ENCODE data around the gene STPG1.

The STPG1 gene

DNA sequence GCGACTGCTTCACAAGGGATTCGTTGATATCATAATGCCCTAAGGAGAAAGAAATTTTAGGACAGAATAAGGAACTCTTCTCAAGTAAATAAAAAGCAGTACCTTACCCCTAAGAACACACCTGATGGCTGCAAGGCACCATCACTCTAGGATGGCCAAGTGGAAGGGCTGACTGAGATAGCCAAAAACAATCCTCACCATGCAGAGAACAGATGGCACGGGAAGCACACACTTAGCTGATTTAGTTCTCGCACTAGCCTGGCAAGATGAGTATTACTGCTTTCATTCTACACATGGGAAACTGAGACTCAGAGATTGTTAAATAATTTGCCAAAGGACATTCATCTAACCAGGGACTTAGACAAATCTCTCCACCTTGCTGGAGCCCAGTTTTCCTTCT is 43.8 kb downstream of the STPG1 start:
- no peak for DNase-seq (ENCODE audit: low read depth in 2 of 2)

DNA sequence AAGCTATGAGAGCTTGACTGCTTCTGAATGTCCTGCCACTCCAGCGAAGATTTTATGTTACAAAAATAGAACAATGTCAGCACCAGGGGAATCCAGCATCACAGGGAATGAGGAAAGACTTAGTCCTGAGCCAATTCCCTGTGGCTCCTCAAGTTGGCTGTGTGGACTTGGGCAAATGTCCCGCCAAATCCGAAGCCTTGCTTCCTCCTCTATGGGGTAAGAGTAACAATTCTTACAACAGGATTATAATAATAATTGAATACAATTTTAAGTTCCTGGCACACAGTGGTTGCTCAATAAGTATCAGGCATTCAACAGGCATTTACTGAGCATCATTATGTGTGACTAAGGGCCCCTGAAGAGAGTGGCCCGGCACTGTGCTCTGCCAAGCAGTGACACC is 44.4 kb downstream of the STPG1 start:
- DNase-seq (ENCODE audit: low read depth in 2 of 2): no peak

DNA sequence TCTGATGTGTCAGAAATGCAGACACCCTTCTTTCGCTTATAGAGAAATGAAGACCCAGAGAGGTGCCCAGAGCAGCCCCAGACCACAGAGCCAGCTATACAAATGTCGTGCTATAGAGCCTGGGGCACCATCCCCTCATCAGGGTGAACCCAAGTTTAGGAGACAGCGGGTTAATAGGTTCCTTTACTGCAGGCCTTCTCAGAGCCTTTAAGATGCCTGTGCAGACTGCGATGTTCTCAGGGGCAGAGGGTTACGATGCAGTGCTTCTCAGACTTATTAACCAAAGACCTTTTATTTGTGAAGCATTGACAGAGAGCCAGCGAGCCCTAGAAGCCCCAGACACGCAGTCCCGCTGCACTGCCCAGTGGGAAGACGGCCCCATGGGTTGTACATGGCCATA is 46.9 kb downstream of the STPG1 start:
- DNase-seq (ENCODE audit: low read depth in 2 of 2): no peak

DNA sequence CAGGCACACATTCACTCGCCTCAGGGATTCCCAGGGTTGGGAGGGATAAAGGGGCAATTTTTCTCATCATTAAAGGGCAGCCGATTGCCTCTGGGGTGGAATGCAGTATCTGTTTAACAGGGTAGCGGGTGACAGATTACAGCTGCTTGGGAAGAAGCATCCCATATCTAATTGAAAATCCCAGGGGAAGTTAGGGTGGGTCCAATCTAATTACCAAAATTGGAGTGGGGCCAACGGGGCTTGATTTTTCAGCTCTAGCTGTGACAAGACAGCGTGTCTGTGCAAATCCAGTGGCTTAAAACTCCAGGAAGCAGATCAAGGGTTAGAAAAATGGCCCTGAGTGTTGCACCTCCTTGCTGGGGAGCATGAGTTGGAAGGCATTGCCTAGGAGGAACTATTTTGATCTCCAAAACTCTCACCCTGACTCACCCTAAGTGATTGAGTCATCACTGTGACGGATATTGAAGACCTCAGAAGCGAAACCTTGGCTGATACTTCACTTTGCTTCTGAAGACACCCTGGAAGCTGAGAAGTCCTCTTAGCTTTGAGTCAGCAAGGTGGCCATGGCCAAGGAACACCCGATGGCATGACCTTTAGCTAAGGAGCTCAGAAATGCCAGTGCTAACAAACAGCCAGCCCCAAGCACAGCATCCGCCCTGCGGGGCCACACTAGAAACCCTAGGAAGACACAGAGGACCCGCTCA is 48.5 kb downstream of the STPG1 start:
- no peak for DNase-seq (ENCODE audit: low read depth in 2 of 2)

DNA sequence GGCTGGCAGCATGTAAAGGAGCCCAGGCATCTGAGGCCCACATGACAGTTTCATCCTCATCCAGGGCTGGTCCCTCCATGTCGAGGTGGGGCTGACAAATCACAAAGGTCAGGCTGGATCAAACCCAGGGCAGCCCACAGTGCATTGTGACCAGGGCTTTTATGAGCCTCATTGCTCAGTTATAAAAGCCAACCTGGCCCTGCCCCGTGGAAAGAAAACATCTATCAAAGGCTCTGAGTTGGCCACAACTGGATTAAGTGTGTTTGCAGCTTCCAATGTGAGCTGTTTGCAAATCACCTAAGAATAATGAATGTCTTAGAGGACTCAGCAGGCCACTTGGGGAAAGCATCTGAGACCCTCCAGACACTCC is 49.0 kb downstream of the STPG1 start:
- DNase-seq (ENCODE audit: low read depth in 2 of 2): no peak

DNA sequence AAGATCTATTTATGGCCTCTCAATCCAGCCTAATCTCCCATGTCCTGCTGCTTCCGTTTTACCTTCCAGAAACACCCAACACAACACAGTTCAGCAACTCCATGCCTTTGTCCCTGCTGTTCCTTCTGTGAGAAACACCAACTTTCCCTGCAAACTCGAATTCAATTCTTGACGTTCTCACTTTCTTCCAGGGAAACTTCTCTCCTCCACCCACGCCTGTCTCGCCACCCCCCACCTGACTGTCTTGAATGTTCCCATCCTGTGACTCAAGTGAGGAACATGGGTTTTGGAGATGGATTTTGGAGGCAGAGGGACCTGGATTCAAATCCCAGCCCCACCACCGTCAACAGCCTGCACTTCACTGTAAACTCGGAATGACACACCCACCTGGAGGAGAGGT is 49.6 kb downstream of the STPG1 start:
- DNase-seq (ENCODE audit: low read depth in 2 of 2): no peak

DNA sequence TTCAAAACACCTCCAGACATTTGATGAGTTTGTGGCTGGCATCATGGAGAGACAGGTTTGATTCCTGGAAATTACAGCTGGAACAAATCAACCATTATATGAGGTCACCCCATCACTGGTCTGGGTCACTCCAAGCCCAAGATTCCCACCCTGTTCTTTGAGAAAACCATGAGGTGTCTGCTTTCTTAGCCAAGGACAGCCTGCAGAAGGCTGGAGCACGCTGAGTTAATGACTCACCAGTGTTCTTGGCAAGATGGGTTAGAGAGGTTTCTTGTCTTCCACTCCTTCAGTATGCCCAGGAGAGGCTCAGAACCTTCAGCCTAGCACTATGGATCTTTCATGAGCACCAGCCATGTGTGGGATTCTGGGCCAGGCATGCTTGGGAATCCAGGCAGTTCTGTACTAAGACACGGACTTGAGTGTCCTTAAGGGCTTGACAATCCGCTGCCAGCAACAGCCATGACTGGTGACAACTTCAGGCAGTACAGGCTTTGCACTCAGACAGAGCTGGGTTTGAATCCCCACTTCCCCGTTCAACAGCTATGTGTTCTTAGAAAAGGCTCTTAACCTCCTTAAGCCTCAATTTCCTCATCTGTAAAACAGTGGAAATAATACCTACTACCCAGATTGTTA is 50.5 kb downstream of the STPG1 start:
- DNase-seq (ENCODE audit: low read depth in 2 of 2): no peak

DNA sequence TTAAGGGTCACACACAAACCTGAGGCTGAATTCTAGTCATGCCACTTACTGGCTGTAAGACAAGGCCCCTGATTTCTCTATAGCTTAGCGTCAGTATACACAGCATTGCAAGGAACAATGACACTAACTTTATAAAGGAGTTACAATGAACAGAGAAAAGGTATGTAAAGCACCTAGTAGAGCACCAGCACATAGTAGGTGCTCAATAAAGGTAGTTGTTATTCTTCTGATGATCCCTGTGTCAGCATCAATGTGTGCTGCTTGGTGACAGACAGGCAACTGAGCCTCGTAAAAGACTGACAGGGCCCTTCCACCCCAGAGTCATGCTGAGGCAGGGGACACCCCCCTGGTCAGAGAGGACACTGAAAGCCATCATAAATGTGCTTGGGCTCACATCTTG is 51.2 kb downstream of the STPG1 start:
- no peak for DNase-seq (ENCODE audit: low read depth in 2 of 2)

DNA sequence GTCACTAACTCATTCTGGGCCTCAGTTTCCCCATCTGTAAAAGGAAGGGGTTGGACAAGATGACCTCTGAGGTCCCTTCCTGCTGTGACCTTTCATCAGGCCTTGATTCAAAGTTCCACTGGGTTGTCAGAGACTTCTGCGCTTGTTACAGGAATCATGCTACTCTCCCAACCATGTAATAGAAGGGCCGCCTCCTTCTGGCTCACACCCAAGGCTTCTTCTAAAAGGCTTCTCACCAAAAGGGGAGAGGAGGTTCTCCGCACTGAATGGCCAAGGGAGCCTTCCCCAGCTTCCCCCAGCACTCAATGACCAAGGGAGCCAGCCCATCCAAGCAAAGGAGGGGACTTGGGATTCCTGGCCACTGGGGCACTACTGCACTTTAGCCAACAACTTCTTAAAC is 51.8 kb downstream of the STPG1 start:
- DNase-seq (ENCODE audit: low read depth in 2 of 2): no peak

DNA sequence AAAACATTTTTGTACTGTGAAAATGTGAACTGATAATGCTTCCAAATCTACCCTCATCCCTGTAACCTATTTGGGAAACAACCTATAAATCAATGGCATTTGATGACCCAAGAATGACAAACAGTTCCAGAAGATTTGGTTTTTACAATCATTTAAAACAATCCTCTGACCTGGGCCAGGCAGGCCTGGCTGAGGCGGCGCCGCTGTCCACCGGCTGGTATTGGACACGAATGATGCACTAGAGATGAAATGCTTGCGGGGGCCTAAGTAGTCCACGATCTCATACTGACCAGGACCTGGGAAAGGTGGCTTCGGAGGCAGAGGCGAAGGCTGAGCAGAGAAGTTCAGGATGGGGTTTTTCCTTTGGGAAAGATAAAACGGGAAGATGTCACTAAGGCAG is 52.9 kb downstream of the STPG1 start:
- no peak for DNase-seq (ENCODE audit: low read depth in 2 of 2)

DNA sequence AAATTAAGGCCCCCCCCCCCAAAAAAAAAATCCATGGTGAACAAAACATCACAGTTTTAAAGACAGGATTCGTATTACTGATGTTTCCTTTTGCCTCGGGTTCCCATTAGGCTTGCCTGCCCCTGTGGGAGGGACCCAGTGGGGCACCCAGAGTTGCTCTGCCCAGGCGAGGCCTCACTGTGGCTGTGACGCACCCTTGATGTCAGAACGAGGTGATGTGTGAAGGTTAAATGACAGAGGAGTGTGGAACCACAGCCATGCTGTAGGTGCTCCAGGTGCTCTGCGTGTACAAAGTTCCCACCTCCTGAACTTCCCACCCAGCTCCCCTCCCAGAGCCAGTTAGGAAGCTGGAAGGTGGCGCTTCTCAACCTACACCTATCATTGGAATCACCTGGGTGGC is 56.5 kb downstream of the STPG1 start:
- no peak for DNase-seq (ENCODE audit: low read depth in 2 of 2)

DNA sequence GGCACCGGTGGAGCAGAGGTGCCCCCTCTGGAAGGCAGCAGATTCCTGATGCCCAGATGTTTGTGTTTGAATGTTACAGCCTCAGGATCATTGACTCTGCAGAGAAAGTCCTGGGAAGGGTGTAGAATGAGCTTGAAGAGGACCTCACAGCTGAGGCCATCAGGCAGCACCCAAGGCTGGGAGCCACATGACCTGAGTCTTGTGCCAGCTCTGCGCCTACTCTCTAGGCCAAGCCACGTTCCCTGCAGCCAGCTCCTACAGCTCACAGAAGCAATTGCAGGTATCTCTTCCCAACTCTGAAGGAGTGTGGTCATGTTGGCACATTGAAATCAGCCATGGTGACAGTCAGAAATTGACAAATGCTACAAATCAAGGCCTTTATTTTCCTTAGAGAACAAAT is 58.1 kb downstream of the STPG1 start:
- DNase-seq (ENCODE audit: low read depth in 2 of 2): no peak

DNA sequence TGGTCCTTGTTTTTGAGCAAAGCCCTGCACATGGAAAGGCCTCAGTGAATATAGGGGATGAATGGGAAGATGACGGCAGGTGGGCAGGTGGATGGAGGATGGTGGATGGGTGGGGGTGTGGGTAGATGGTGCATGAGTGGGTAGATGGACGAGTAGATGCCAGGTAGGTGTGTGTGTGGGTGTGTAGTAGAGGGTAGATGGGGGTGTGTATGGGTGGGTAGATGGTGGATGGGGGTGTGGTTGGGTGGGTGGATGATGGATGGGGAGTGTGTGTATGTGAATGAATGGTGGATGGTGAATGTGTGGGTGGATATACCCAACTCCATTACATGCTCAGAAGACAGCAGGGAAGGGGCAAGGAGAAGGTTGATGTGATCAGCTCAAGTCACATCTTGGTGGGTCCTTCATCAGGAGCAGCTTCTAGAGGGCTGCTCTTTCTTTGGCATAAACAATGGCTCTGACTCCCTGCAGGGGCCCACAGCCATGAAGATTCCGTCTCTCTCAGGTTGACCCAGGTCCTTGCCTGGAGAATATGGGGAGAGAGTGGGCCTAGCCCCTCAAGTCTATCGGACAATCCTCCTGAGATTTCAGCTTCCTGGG is 60.2 kb downstream of the STPG1 start:
- DNase-seq (ENCODE audit: low read depth in 2 of 2): no peak

DNA sequence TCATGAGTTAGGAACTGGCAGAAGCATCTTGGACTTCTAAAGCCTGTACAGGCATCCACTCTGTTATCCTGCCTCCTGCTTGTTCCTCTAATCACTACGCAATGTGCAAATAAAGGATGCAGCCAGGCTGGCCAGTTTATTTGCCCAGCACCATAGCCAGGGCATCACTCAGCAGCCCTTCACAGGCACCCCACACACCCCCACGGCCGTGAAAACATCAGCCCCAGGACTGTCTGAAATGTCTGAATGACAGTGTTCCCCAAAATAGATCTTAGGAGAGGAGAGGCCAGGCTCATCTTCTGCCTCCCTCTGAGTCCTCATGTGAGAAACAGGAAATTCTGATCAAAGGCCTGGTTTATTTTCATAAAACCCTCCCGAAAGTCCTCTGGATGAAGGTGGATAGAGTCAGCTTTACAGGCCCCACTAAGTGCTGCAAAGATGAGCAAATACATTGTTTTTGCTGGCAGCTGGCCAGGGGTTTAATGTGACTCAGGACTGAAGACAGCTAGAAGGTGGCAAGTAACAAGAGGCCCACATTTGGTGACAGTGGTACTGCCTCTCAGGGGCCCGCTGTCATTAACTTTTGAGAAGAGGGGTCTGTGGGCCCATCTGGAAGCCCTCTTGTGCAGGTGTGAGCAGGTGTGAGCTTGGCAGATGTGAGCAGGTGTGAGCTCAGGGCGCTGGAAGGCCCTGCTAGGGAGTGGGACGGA is 61.5 kb downstream of the STPG1 start:
- no peak for DNase-seq (ENCODE audit: low read depth in 2 of 2)

DNA sequence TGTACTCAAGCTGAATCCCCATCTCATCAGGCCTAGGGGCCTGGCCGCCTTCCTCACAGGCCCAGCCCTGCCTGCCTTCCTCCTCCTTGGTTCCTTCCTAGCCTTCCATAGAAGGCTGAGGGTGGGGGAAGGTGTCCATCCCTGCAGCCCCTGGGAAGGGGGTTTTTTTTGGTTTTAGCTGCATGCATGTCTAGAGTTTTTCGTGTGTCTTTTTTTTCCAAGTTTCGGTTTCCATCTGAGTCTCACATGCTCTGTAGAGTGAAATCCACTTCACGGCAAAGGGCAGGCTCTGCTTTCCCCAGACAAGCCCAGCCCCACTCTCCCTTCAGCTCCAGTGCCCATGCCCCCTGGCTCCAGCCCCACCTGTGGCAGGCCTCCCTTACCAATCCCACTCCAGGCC is 62.3 kb downstream of the STPG1 start:
- DNase-seq (ENCODE audit: low read depth in 2 of 2): no peak

DNA sequence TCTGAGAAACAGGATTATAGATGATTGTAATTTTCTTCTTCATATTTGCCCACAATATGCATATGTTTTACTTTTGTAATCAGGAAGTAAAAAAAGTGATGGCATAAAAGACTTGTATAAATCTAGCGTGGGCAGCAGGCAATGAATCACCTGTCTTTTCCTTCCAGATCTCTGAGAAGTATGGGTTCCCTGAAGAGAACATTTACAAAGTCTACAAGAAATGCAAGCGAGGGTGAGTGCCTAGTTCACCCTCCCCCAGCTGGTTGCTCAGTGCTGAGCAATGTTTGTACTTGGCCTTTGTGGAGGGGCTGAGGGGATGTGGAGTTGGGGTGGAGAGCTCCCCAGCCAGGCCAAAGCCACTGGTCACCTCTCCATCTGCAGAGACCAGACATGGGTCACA is 63.7 kb downstream of the STPG1 start:
- DNase-seq (ENCODE audit: low read depth in 2 of 2): peak in 1 of 2 donors; percentile 5

DNA sequence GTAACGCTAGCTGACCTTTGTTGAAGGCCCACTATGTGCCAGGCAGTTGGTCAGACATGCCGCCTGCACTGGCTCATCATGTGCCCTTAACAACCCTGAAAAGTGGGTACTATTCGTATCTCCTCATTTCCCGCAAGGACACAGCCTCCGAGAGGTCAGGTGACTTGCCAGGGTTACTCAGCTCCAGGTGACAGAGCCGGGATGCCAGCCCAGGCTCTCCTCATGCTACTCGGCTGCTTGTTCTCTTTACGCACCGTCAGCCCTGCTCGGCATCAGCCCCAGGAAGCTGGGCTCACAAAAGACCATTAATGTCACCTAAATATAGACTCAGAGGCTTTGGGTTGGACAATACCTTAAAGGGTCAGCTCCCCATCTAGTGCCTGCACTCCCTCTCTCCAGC is 65.4 kb downstream of the STPG1 start:
- DNase-seq (ENCODE audit: low read depth in 2 of 2): no peak

DNA sequence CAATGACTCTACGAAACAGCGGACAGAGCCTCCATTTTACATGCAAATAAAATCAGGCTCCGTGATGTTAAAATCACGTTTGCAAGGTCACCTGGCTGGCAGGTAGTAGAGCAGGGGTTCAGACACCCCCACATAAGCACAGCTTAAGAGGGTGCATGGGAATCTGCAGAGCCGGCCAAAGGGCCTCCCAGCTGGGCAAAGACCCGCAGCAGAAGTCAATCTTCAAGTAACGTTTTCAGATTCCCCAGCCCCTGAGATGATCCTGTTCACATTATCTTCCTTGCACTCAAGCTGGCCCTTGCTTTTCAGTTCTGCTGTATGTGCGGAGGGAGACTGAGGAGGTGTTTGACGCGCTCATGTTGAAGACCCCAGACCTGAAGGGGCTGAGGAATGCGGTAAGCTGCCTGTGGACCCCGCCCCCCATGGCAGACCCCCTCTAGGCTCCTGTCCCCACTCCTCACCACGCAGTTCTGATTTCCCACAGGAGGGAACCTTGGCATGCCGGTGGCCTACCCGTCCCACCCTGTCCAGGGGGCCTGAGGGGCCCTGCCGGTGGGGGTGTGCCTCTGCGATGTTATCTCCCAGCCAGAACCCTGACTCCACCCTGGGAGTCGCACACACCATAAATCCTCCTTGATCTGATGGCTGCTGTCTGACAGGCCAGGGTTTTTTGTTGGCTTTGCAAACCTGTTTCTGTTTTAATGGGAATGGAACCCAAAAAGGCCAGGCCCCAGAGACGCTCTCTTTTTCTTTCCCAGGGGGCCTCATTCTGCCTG is 66.2 kb downstream of the STPG1 start:
- no peak for DNase-seq (ENCODE audit: low read depth in 2 of 2)

DNA sequence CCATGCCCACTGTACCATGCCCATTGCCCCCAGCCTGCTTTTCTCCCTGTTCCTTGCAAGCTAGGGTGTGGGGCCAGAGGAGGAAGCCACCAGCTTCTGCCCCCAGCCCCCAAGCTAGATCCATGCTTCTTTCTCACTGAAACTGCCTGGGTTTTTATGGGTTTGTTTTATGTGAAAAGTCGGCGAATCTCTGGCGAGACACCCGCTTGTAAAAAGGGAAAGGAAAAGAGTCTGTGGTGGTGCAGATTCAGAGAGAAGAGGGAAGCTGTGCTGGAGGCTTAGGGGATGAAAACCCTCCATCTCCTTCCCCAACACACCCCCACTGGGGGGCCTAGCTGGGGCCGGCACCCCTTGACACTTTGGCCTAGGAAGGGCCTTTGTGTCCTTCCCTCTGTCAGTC is 68.2 kb downstream of the STPG1 start:
- no peak for DNase-seq (ENCODE audit: low read depth in 2 of 2)

DNA sequence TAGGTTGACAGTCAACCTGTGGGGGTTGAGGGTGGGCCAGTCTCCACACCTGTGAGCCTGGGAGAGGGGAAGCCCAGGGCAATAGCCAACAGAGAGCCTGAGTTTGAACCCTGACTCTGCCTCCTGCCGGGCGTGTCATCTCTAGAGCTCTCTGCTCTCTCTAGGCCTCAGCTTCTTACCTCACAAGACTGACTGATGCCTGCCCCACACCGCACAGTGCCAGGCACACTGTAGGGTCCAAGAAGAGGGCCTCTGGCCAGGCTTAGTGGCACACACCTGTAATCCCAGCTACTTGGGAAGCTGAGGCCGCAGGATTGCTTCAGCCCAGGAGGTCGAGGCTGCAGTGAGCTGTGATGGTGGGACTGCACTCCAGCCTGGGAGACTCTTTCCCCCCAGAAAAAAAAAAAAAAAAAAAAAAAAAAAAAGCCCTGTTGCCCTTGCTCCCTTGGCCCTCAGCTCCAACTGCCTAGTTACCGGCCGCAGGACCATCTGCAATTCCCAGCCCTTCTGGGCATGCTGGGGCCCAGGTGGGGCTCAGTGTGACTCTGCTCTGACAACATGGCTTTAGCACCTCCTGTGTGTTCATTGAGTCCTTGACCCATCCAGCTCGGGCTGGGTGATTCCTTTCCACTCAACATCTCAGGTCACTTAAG is 69.4 kb downstream of the STPG1 start:
- DNase-seq (ENCODE audit: low read depth in 2 of 2): no peak

DNA sequence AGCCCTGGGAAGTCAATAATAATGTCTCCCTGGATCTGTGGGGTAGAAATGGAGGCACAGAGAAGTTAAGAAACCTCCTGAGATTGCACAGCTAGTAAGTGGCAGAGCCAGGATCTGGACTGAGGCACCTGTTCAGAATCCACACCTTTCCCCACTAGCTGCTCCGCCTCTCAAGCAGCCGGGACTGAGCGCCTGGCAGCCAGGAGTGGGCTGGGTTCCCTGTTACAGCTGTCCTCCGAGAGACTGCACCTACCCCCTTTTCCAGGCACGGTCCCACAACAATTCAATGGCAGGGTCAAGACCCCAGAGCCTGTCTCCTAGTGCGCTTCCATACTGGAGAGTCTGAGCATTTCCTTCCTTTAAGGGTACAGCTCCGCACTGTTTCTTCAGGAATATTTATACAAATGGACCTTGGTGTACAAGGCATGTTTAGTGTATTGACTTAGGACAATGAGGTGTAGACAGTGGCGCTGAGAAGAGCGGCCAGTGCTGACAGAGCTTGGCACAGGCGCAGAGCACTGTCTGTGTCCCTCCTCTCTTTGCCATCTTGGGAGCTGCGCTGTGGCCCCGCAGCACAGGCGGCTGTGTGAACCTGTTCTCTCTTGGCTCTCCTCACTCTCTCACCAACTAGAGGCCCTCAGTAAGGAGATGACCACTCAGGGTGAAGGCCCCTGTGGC is 70.0 kb downstream of the STPG1 start:
- no peak for DNase-seq (ENCODE audit: low read depth in 2 of 2)

All from activated CD8-positive, alpha-beta memory T cell treated with anti-CD3 and anti-CD28 coated beads for 4 hours (primary cell).